IPS-11a (cell line): ENCODE results near the gene RMC1.

ENCODE experiments used
- H3K4me3 ChIP-seq: one replicate; pipeline ENCODE4 v1.5.1; 2013; ENCODE audit warnings: low read depth, low read length, control low read depth

Gene RMC1

DNA sequence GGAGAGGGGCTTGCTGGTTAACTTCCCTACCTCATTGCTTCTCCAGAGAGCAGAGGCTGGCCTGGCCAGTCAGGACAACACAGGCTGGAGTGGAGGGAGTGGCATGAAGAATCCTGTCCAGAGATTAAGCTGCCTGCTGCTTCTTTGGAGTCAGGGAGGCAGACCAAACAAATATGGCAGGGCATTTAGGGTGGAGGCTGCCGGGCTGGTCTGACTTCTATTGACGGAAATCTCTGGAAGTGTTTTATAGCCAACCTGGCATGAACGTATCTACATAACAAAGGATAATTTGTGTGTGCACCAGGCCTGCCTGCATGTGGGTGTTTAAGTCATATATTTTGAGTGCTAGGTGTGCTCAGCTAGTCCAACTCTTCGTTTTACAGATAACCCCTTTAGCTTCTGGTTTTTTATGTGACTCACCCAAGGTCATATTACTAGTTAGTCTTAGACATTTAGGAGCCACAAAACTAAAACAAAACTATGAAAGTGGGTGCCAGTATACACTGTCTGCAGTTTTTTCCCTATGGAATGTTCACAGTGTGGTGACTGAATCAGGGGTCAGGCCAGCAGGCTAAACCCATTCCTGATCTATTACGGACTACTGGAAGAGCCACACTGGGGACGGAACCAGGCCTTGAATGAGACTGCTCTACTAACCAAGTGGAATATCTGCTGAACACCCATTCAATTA is 77.5 kb downstream of the RMC1 start:
- H3K4me3 ChIP-seq = no peak overlapping the region
